Epithelial cell of proximal tubule (primary cell): ENCODE results near the gene ADAMTSL5. TPM values are rescaled to one million over a fixed set of nuclear protein-coding genes. Genes with fewer than 3 reads are reported as not detected.

ENCODE experiments used
- DNase-seq: peaks from one replicate; pipeline ENCODE4 v3.0.0-alpha.2; 2011; ENCODE audit warnings: low read depth
- H3K4me3 ChIP-seq: 2 replicates; pipeline ENCODE4 v1.5.1; 2011; ENCODE audit warnings: low read depth, mild to moderate bottlenecking, low read length
- total RNA-seq: library from RNA; depleted of rRNA; stranded (reverse); fragments of >200 nt; gene quantifications from 2 replicates; pipeline ENCODE4 v1.2.3, GENCODE V29; 2015
- TF ChIP-seq, protein P1 (sequence below): conservative IDR thresholded peaks from 2 replicates; pipeline ENCODE4 v1.5.1; 2012; ENCODE audit warnings: low read depth, mild to moderate bottlenecking, low read length

The ADAMTSL5 gene
- total RNA-seq, 1 donor from 2014 or later, result 0.23 TPM

DNA sequence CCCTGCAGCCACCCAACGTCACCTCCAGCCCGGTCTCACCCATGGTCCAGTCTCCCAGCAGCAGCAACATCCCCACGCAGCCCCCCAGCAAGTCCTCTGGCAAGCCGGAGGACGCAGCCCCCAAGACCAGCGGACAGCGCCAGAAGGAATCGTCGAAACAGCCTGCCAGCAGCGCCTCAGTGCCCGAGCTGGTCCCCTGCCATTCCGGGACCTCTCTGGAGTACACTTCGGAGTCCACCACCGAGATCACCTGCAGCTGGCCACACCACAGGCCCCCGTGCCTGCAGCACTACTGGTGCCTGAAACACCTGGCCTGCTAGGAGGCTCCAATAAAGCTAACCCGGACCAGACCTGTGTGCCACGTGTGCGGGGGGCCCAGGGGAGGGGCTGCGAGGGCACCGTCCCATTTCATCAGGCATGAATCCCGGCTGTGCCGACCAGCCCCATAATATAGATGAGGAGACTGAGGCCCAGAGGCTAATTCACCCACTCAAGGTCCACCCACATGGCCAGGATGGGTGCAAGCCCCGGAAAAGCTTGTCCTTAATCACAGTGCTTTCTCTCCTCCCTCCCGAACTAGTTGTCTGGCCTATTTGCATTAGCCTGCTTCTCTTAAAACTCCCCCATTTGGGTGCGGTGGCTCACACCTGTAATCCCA lies 15.1 kb downstream of the ADAMTSL5 start:
- TF ChIP-seq, protein P1, sequence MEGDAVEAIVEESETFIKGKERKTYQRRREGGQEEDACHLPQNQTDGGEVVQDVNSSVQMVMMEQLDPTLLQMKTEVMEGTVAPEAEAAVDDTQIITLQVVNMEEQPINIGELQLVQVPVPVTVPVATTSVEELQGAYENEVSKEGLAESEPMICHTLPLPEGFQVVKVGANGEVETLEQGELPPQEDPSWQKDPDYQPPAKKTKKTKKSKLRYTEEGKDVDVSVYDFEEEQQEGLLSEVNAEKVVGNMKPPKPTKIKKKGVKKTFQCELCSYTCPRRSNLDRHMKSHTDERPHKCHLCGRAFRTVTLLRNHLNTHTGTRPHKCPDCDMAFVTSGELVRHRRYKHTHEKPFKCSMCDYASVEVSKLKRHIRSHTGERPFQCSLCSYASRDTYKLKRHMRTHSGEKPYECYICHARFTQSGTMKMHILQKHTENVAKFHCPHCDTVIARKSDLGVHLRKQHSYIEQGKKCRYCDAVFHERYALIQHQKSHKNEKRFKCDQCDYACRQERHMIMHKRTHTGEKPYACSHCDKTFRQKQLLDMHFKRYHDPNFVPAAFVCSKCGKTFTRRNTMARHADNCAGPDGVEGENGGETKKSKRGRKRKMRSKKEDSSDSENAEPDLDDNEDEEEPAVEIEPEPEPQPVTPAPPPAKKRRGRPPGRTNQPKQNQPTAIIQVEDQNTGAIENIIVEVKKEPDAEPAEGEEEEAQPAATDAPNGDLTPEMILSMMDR, result no peak
- no peak overlapping the region for H3K4me3 ChIP-seq
- DNase-seq, result no peak

- TF ChIP-seq, protein P1, result no peak
- no peak overlapping the region for H3K4me3 ChIP-seq
- no peak for DNase-seq
Measured at GRCh38 chr19:1496714-1497577, 15.9 kb downstream of the ADAMTSL5 start.

DNA sequence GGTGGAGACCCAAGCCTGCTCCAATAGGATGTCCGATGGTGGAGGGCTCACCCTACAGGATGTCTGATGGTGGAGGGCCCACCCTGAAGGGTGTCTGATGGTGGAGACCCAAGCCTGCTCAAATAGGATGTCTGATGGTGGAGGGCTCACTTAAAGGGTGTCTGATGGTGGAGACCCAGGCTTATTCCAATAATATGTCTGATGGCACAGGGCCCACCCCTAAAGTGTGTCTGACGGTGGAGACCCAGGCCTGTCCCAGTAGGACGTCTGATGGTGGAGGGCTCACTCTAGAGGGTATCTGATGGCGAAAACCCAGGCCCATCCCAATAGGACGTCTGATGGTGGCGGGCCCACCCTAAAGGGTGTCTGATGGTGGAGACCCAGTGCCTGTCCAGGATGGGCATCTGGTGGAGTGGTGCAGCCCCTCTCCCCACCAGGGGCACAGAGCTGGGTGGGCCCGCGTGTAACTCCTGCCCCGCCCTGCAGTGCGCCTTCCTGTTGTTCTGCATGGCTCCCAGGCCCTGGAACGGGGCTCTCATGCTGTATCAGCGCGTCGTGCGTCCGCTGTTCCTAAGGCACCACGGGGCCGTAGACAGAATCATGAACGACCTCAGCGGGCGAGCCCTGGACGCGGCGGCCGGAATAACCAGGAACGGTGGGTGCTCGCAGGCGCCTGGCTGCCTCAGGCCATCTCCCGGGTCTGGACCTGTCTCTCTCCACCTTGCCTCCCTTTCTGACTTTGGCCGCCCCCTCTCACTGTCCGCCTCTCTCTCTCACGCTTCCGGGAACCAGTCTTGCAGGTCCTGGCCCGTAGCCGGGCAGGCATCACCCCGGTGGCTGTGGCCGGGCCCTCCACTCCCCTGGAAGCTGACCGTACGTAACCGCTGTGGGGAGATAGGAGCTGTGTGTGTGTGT lies 16.8 kb downstream of the ADAMTSL5 start:
- no peak overlapping the region for H3K4me3 ChIP-seq
- DNase-seq, result no peak
- TF ChIP-seq, protein P1, result no peak

- TF ChIP-seq, protein P1, result no peak
- no peak overlapping the region for H3K4me3 ChIP-seq
- no peak for DNase-seq
Measured at GRCh38 chr19:1495051-1495798, 17.6 kb downstream of the ADAMTSL5 start.

DNA sequence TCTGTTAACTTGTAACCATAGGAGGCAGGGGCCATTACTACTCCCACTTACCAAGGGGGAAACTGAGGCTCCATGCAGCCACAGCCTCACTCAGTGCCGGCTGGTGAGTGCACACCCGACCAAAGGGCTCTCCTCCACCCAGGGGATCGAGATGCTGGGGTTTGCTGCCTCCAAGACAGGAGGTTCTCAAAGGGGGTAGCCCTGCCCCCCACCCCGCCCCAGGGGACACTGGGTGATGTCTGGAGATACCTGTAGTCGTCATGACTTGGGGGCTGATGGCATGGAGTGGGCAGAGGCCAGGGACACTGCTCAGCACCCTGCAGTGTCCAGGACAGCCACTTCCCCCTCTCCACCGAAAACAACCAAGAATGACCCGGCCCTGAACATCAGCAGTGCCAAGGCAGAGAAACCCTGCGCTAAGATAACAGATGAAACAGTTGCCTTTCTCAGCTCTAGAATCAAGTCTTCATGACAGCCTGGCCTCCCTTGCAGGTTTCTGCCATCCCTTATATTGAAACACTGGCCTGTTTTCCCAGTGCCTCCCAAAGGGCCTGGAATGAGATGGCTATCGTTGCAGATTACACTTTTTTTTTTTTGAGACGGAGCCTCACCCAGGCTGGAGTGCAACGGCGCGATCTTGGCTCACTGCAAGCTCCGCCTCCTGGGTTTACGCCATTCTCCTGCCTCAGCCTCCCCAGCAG lies 18.6 kb downstream of the ADAMTSL5 start:
- no peak for DNase-seq
- H3K4me3 ChIP-seq, result no peak overlapping the region
- TF ChIP-seq, protein P1, result no peak
